Spleen (tissue), 11 donors: ENCODE results near the gene LMNB1. TPM values are rescaled to one million over a fixed set of nuclear protein-coding genes. Genes with fewer than 3 reads are reported as not detected.

ENCODE experiments used
- DNase-seq: peaks from one replicate; pipeline ENCODE4 v3.0.0-alpha.2; 2020
- H3K27ac ChIP-seq, 8 donors: fragments of 200-600 bp; sonication (generic) in 7 of 8; 1 replicate in 4 of 8; 2 replicates in 4 of 8; pipeline versions ENCODE4 v1.5.0 to v1.8.0; 2016 to 2021; ENCODE audit warnings: inconsistent platforms in 4 of 8, mild to moderate bottlenecking in 4 of 8, moderate library complexity in 1 of 8
- H3K27me3 ChIP-seq, 7 donors: fragments of 200-600 bp; sonication (generic) in 6 of 7; replicated peaks in 1 of 7; 1 replicate in 4 of 7; 2 replicates in 3 of 7; pipeline versions ENCODE4 v1.5.0 to v1.8.0; 2016 to 2021; ENCODE audit warnings: inconsistent platforms in 3 of 7, mild to moderate bottlenecking in 1 of 7
- H3K36me3 ChIP-seq, 6 donors: fragments of 200-600 bp; sonication (generic) in 5 of 6; 1 replicate in 4 of 6; 2 replicates in 2 of 6; pipeline versions ENCODE4 v1.5.0 to v1.8.0; 2016 to 2021; ENCODE audit warnings: inconsistent platforms in 2 of 6
- H3K4me1 ChIP-seq, 6 donors: fragments of 200-600 bp; sonication (generic) in 5 of 6; 1 replicate in 3 of 6; 2 replicates in 3 of 6; pipeline versions ENCODE4 v1.5.0 to v1.8.0; 2016 to 2021; ENCODE audit warnings: inconsistent platforms in 3 of 6
- H3K4me3 ChIP-seq, 8 donors: fragments of 200-600 bp; sonication (generic) in 7 of 8; 1 replicate in 4 of 8; 2 replicates in 4 of 8; pipeline versions ENCODE4 v1.5.0 to v1.8.0; 2016 to 2021; ENCODE audit warnings: inconsistent platforms in 4 of 8, mild to moderate bottlenecking in 4 of 8, moderate library complexity in 2 of 8
- H3K9me3 ChIP-seq, 8 donors: fragments of 200-600 bp; sonication (generic) in 7 of 8; 1 replicate in 4 of 8; 2 replicates in 4 of 8; pipeline versions ENCODE4 v1.5.0 to v1.8.0; 2016 to 2021; ENCODE audit warnings: inconsistent platforms in 4 of 8
- CTCF ChIP-seq, 11 experiments: fragments of 200-600 bp in 7 of 11; fragments of 450-650 bp in 4 of 11; sonication (generic) in 4 of 11; IDR thresholded peaks in 8 of 11; conservative IDR thresholded peaks in 3 of 11; 1 replicate in 7 of 11; 2 replicates in 4 of 11; pipeline versions ENCODE4 v1.4.0 to v1.8.0; 2016 to 2021; ENCODE audit warnings: antibody characterized with exemption in 11 of 11, inconsistent platforms in 4 of 11, mild to moderate bottlenecking in 1 of 11
- POLR2A ChIP-seq, 3 donors: fragments of 450-650 bp; IDR thresholded peaks; one replicate each; pipeline ENCODE4 v1.5.1; 2017; ENCODE audit warnings: antibody characterized with exemption in 3 of 3, mild to moderate bottlenecking in 1 of 3
- POLR2AphosphoS5 ChIP-seq, 3 donors: sonication (generic); formaldehyde crosslinking; IDR thresholded peaks; one replicate each; pipeline ENCODE4 v1.5.1; 2017; ENCODE audit warnings: antibody characterized with exemption in 3 of 3
- WGBS, 5 donors: extraction: QIAGEN DNeasy Blood & Tissue Kit in 3 of 5; methylation state at CpG; one replicate each; pipeline versions ENCODE4 v1.1.5 to v1.1.7; 2013 to 2018; 5-methylcytosine and 5-hydroxymethylcytosine counted together
- intact Hi-C: fragments of 100-400 bp; cut with DNase I; formaldehyde crosslinking; loops from one replicate; pipeline ENCODE4 v1.15.0; 2023; ENCODE audit warnings: low total_unique reads
- polyA plus RNA-seq, 3 donors: library from polyadenylated mRNA; stranded (reverse); fragments of 200-250 nt; gene quantifications; one replicate each; pipeline ENCODE4 v1.2.1, GENCODE V29; 2013
- total RNA-seq, 7 donors: library from RNA; depleted of rRNA in 3 of 7; stranded (reverse); fragments of >200 nt in 3 of 7; fragmentation: NEBNext Ultra II Directional in 4 of 7; extraction: Animal tissue kit (Norgen Biotek cat#: 25700) in 4 of 7; gene quantifications; one replicate each; pipeline versions ENCODE4 v1.1.0 to v1.2.1, GENCODE V29; 2016 to 2021
- donor health status: healthy with polysubstance abuse.
- donor health status: DM: no; HTN: no; CAD: no; lungs with moderate emphysema.
- donor health status: DM: no; HTN: no; CAD: no.
- donor health status: Bipolar disorder and iron deficiency.
- donor health status: healthy.
- donor health status: DM: no; HTN: no; CAD: no.
- donor health status: DM: yes; HTN: yes; CAD: no.

LMNB1 gene
- total and polyA plus RNA-seq, 10 donors: 7.5 to 68.8 (median 27.8) TPM

- intact Hi-C loops: no loop called here
- DNase-seq: no peak
- Histone ChIP-seq H3K4me1 (peaks cover 0 to 20% (median 15%) of the 10 kb centered on the region in 6 donors), H3K9me3 (no peaks in the 10 kb centered on the region), H3K4me3 (no peak overlapping the region), H3K27me3 (no peaks in the 10 kb centered on the region), H3K36me3 (no peaks in the 10 kb centered on the region), H3K27ac (no peak overlapping the region)
- TF ChIP-seq CTCF (IDR thresholded peaks at IDR 0.05 in 8 of 11, conservative IDR thresholded peaks at IDR 0.05 in 3 of 11): no peak
- no peak for TF ChIP-seq POLR2A (IDR thresholded peaks at IDR 0.05)
- no peak for TF ChIP-seq POLR2AphosphoS5 (IDR thresholded peaks at IDR 0.05)
Measured at GRCh38 chr5:126746290-126746689, 30.6 kb upstream of the LMNB1 start.

GRCh38 chr5:126752081-126752785 is 24.7 kb upstream of the LMNB1 start:
- 64 to 83% (median 73%) methylated on average over 3 to 5 of the region's 5 CpGs for WGBS, 5 donors
- Histone ChIP-seq H3K27me3 (no peaks in the 10 kb centered on the region), H3K4me3 (no peak overlapping the region), H3K4me1 (peaks cover 0 to 48% (median 15%) of the 10 kb centered on the region in 6 donors), H3K9me3 (no peaks in the 10 kb centered on the region), H3K36me3 (no peaks in the 10 kb centered on the region), H3K27ac (no peak overlapping the region)
- TF ChIP-seq POLR2AphosphoS5 (IDR thresholded peaks at IDR 0.05): no peak
- TF ChIP-seq POLR2A (IDR thresholded peaks at IDR 0.05): no peak
- no peak for TF ChIP-seq CTCF (IDR thresholded peaks at IDR 0.05 in 8 of 11, conservative IDR thresholded peaks at IDR 0.05 in 3 of 11)
- DNase-seq: no peak
- intact Hi-C loops: no loop called here

GRCh38 chr5:126753227-126753626 is 23.7 kb upstream of the LMNB1 start:
- H3K27me3 ChIP-seq: no peaks in the 10 kb centered on the region
- TF ChIP-seq POLR2A (IDR thresholded peaks at IDR 0.05) (no peak), CTCF (IDR thresholded peaks at IDR 0.05 in 8 of 11, conservative IDR thresholded peaks at IDR 0.05 in 3 of 11) (no peak), POLR2AphosphoS5 (IDR thresholded peaks at IDR 0.05) (no peak)
- 55 to 81% (median 68%) methylated on average over 4 of the region's 4 CpGs for WGBS, 5 donors
- intact Hi-C loops: no loop called here
- H3K4me3 ChIP-seq: no peak overlapping the region
- no peaks in the 10 kb centered on the region for H3K9me3 ChIP-seq
- H3K27ac ChIP-seq: peak overlapping the region in 2 of 8 donors; percentile 56 to 85
- DNase-seq: no peak
- H3K36me3 ChIP-seq: no peaks in the 10 kb centered on the region
- peaks cover 0 to 48% (median 12%) of the 10 kb centered on the region in 6 donors for H3K4me1 ChIP-seq

GRCh38 chr5:126754609-126755008 is 22.3 kb upstream of the LMNB1 start:
- no peaks in the 10 kb centered on the region for H3K36me3 ChIP-seq
- no peaks in the 10 kb centered on the region for H3K9me3 ChIP-seq
- H3K27ac ChIP-seq: peak overlapping the region in 3 of 8 donors; percentile 47 to 85 (median 56)
- no peak for TF ChIP-seq POLR2A (IDR thresholded peaks at IDR 0.05)
- no peak for TF ChIP-seq POLR2AphosphoS5 (IDR thresholded peaks at IDR 0.05)
- no peak for TF ChIP-seq CTCF (IDR thresholded peaks at IDR 0.05 in 8 of 11, conservative IDR thresholded peaks at IDR 0.05 in 3 of 11)
- no peak overlapping the region for H3K4me3 ChIP-seq
- no peak for DNase-seq
- 47 to 86% (median 55%) methylated on average over 4 of the region's 4 CpGs for WGBS, 5 donors
- no peaks in the 10 kb centered on the region for H3K27me3 ChIP-seq
- H3K4me1 ChIP-seq: peaks cover 0 to 52% (median 12%) of the 10 kb centered on the region in 6 donors
- intact Hi-C loops: no loop called here
